ENCODE measurements around the gene PDE3A. TPM values are rescaled to one million over a fixed set of nuclear protein-coding genes. Genes with fewer than 3 reads are reported as not detected.
"Not testable (repeated sequence)": the region's sequence is repeated elsewhere in the genome, so short reads cannot be mapped to it uniquely, and the experiment has no call there.

Gene PDE3A
- total RNA-seq, 5 donors from 2014 or later (not counting 1 experiment from before 2014, with no cell fraction given), result 0.03 to 0.10 (median 0.09) TPM; not detected in 2

GRCh38 chr12:20548611-20549010 lies 180.3 kb downstream of the PDE3A start:
- no peak overlapping the region for H3K4me3 Mint-ChIP-seq
- Histone ChIP-seq H3K27me3 (replicated peaks in 1 of 2; ENCODE audit: control insufficient read depth in 2 of 2, extremely low read depth in 1 of 2, insufficient read depth in 2 of 2, low read length in 1 of 2) (no peaks in the 10 kb centered on the region), H3K4me3 (ENCODE audit: control insufficient read depth in 1 of 2, extremely low read depth in 1 of 2, low read length in 1 of 2) (no peak overlapping the region), H3K27ac (ENCODE audit: low read length) (no peak overlapping the region), H3K4me1 (ENCODE audit: control insufficient read depth in 1 of 2, extremely low read depth in 1 of 2, insufficient read depth in 2 of 2, low read length in 2 of 2) (no peaks in the 10 kb centered on the region), H3K36me3 (ENCODE audit: control insufficient read depth in 2 of 2, extremely low read depth in 1 of 2, insufficient read depth in 1 of 2, low read length in 1 of 2) (no peaks in the 10 kb centered on the region), H3K9me3 (no peaks in the 10 kb centered on the region)
- no peaks in the 10 kb centered on the region for H3K9me3 Mint-ChIP-seq
- no peak overlapping the region for H3K27ac Mint-ChIP-seq
- ChIA-PET CTCF (no interaction called here), POLR2A (no interaction called here)
- no peak for ATAC-seq (replicated peaks in 1 of 4)
- no CpG with 5 or more reads among the region's 1 CpG for WGBS (ENCODE audit: insufficient coverage)
- H3K27me3 Mint-ChIP-seq, result no peaks in the 10 kb centered on the region
- no peaks in the 10 kb centered on the region for H3K36me3 Mint-ChIP-seq
- no peaks in the 10 kb centered on the region for H3K4me1 Mint-ChIP-seq
- no peak for DNase-seq

GRCh38 chr12:20549108-20549719 lies 180.9 kb downstream of the PDE3A start:
- Histone ChIP-seq H3K36me3 (ENCODE audit: control insufficient read depth in 2 of 2, extremely low read depth in 1 of 2, insufficient read depth in 1 of 2, low read length in 1 of 2) (no peaks in the 10 kb centered on the region), H3K4me1 (ENCODE audit: control insufficient read depth in 1 of 2, extremely low read depth in 1 of 2, insufficient read depth in 2 of 2, low read length in 2 of 2) (no peaks in the 10 kb centered on the region), H3K27ac (ENCODE audit: low read length) (no peak overlapping the region), H3K27me3 (replicated peaks in 1 of 2; ENCODE audit: control insufficient read depth in 2 of 2, extremely low read depth in 1 of 2, insufficient read depth in 2 of 2, low read length in 1 of 2) (no peaks in the 10 kb centered on the region), H3K4me3 (ENCODE audit: control insufficient read depth in 1 of 2, extremely low read depth in 1 of 2, low read length in 1 of 2) (no peak overlapping the region), H3K9me3 (no peaks in the 10 kb centered on the region)
- ChIA-PET POLR2A (no interaction called here), CTCF (no interaction called here)
- Mint-ChIP-seq H3K4me1 (no peaks in the 10 kb centered on the region), H3K27me3 (no peaks in the 10 kb centered on the region), H3K4me3 (no peak overlapping the region), H3K9me3 (no peaks in the 10 kb centered on the region), H3K36me3 (no peaks in the 10 kb centered on the region), H3K27ac (no peak overlapping the region)
- ATAC-seq (replicated peaks in 1 of 4), result no peak
- DNase-seq, result no peak
- WGBS (ENCODE audit: insufficient coverage), result no CpG with 5 or more reads among the region's 2 CpGs

- H3K4me3 ChIP-seq (ENCODE audit: control insufficient read depth in 1 of 2, extremely low read depth in 1 of 2, low read length in 1 of 2); H3K9me3 ChIP-seq; H3K9me3 Mint-ChIP-seq; H3K36me3 ChIP-seq (ENCODE audit: control insufficient read depth in 2 of 2, extremely low read depth in 1 of 2, insufficient read depth in 1 of 2, low read length in 1 of 2); H3K4me1 Mint-ChIP-seq; H3K27ac Mint-ChIP-seq; H3K27me3 Mint-ChIP-seq; H3K4me1 ChIP-seq (ENCODE audit: control insufficient read depth in 1 of 2, extremely low read depth in 1 of 2, insufficient read depth in 2 of 2, low read length in 2 of 2); CTCF ChIA-PET; DNase-seq; H3K27ac ChIP-seq (ENCODE audit: low read length); ATAC-seq (replicated peaks in 1 of 4); H3K36me3 Mint-ChIP-seq; H3K27me3 ChIP-seq (replicated peaks in 1 of 2; ENCODE audit: control insufficient read depth in 2 of 2, extremely low read depth in 1 of 2, insufficient read depth in 2 of 2, low read length in 1 of 2); POLR2A ChIA-PET; H3K4me3 Mint-ChIP-seq: not testable (repeated sequence)
- 96% methylated on average over 34 of the region's 48 CpGs for WGBS (ENCODE audit: insufficient coverage)
Measured at GRCh38 chr12:20551742-20552442, 183.6 kb downstream of the PDE3A start.

- 93% methylated on average over 6 of the region's 23 CpGs for WGBS (ENCODE audit: insufficient coverage)
- H3K4me1 Mint-ChIP-seq; H3K27me3 ChIP-seq (replicated peaks in 1 of 2; ENCODE audit: control insufficient read depth in 2 of 2, extremely low read depth in 1 of 2, insufficient read depth in 2 of 2, low read length in 1 of 2); H3K27ac Mint-ChIP-seq; H3K27ac ChIP-seq (ENCODE audit: low read length); H3K36me3 Mint-ChIP-seq; H3K9me3 ChIP-seq; H3K4me3 ChIP-seq (ENCODE audit: control insufficient read depth in 1 of 2, extremely low read depth in 1 of 2, low read length in 1 of 2); POLR2A ChIA-PET; H3K36me3 ChIP-seq (ENCODE audit: control insufficient read depth in 2 of 2, extremely low read depth in 1 of 2, insufficient read depth in 1 of 2, low read length in 1 of 2); H3K27me3 Mint-ChIP-seq; DNase-seq; H3K4me3 Mint-ChIP-seq; CTCF ChIA-PET; H3K9me3 Mint-ChIP-seq; ATAC-seq (replicated peaks in 1 of 4); H3K4me1 ChIP-seq (ENCODE audit: control insufficient read depth in 1 of 2, extremely low read depth in 1 of 2, insufficient read depth in 2 of 2, low read length in 2 of 2): not testable (repeated sequence)
Measured at GRCh38 chr12:20552586-20552985, 184.2 kb downstream of the PDE3A start.

GRCh38 chr12:20555015-20555414 lies 186.7 kb downstream of the PDE3A start:
- H3K27me3 ChIP-seq (replicated peaks in 1 of 2; ENCODE audit: control insufficient read depth in 2 of 2, extremely low read depth in 1 of 2, insufficient read depth in 2 of 2, low read length in 1 of 2), result no peaks in the 10 kb centered on the region
- Mint-ChIP-seq H3K4me3 (no peak overlapping the region), H3K27me3 (no peaks in the 10 kb centered on the region), H3K4me1 (no peaks in the 10 kb centered on the region), H3K9me3 (no peaks in the 10 kb centered on the region), H3K36me3 (no peaks in the 10 kb centered on the region), H3K27ac (no peak overlapping the region)
- H3K27ac ChIP-seq (ENCODE audit: low read length), result no peak overlapping the region
- no peak for DNase-seq
- H3K4me1 ChIP-seq (ENCODE audit: control insufficient read depth in 1 of 2, extremely low read depth in 1 of 2, insufficient read depth in 2 of 2, low read length in 2 of 2), result no peaks in the 10 kb centered on the region
- no peak overlapping the region for H3K4me3 ChIP-seq (ENCODE audit: control insufficient read depth in 1 of 2, extremely low read depth in 1 of 2, low read length in 1 of 2)
- WGBS (ENCODE audit: insufficient coverage), result 100% methylated on average over 1 of the region's 10 CpGs
- ChIA-PET POLR2A (no interaction called here), CTCF (interaction anchor here in 1 of 2 donors (0.7 kb wide), 1 partner anchor 17 kb away, joined by 4 read pairs; no protein-coding TSS in a partner anchor)
- H3K36me3 ChIP-seq (ENCODE audit: control insufficient read depth in 2 of 2, extremely low read depth in 1 of 2, insufficient read depth in 1 of 2, low read length in 1 of 2), result no peaks in the 10 kb centered on the region
- H3K9me3 ChIP-seq, result no peaks in the 10 kb centered on the region
- no peak for ATAC-seq (replicated peaks in 1 of 4)

GRCh38 chr12:20555771-20556170 lies 187.4 kb downstream of the PDE3A start:
- CTCF ChIA-PET, result no interaction called here
- Mint-ChIP-seq H3K4me3 (no peak overlapping the region), H3K4me1 (no peaks in the 10 kb centered on the region)

More at GRCh38 chr12:20555771-20556170, 187.4 kb downstream of the PDE3A start:
- POLR2A ChIA-PET, result no interaction called here
- Mint-ChIP-seq H3K36me3 (no peaks in the 10 kb centered on the region), H3K9me3 (no peaks in the 10 kb centered on the region), H3K27ac (no peak overlapping the region), H3K27me3 (no peaks in the 10 kb centered on the region)
- H3K9me3 ChIP-seq, result no peaks in the 10 kb centered on the region
- no peak for DNase-seq
- H3K36me3 ChIP-seq (ENCODE audit: control insufficient read depth in 2 of 2, extremely low read depth in 1 of 2, insufficient read depth in 1 of 2, low read length in 1 of 2), result no peaks in the 10 kb centered on the region
- no CpG with 5 or more reads among the region's 3 CpGs for whole genome bisulfite sequencing (ENCODE audit: insufficient coverage)
- H3K4me3 ChIP-seq (ENCODE audit: control insufficient read depth in 1 of 2, extremely low read depth in 1 of 2, low read length in 1 of 2), result no peak overlapping the region
- H3K27me3 ChIP-seq (replicated peaks in 1 of 2; ENCODE audit: control insufficient read depth in 2 of 2, extremely low read depth in 1 of 2, insufficient read depth in 2 of 2, low read length in 1 of 2), result no peaks in the 10 kb centered on the region
- no peak overlapping the region for H3K27ac ChIP-seq (ENCODE audit: low read length)
- H3K4me1 ChIP-seq (ENCODE audit: control insufficient read depth in 1 of 2, extremely low read depth in 1 of 2, insufficient read depth in 2 of 2, low read length in 2 of 2), result no peaks in the 10 kb centered on the region
- ATAC-seq (replicated peaks in 1 of 4), result no peak
